HL-60 (cell line): ENCODE data around the gene OVCH2.

Source experiments
- CTCF ChIP-seq: IDR thresholded peaks from one replicate; pipeline ENCODE4 v1.5.1; 2011; ENCODE audit warnings: low read length, control low read depth, inconsistent platforms; ENCODE audit not compliant: insufficient read depth
- GABPA ChIP-seq: IDR thresholded peaks from 2 replicates; pipeline ENCODE4 v1.6.1; 2012; ENCODE audit warnings: low read depth
- POLR2AphosphoS5 ChIP-seq: IDR thresholded peaks from 2 replicates; pipeline ENCODE4 v1.6.1; 2012; ENCODE audit warnings: low read depth
- TF ChIP-seq, protein P1 (sequence below): IDR thresholded peaks from 2 replicates; pipeline ENCODE4 v1.6.1; 2012; ENCODE audit warnings: low read depth; ENCODE audit not compliant: insufficient replicate concordance

- TF ChIP-seq POLR2AphosphoS5 (no peak), CTCF (no peak), GABPA (no peak)
- TF ChIP-seq, protein P1, sequence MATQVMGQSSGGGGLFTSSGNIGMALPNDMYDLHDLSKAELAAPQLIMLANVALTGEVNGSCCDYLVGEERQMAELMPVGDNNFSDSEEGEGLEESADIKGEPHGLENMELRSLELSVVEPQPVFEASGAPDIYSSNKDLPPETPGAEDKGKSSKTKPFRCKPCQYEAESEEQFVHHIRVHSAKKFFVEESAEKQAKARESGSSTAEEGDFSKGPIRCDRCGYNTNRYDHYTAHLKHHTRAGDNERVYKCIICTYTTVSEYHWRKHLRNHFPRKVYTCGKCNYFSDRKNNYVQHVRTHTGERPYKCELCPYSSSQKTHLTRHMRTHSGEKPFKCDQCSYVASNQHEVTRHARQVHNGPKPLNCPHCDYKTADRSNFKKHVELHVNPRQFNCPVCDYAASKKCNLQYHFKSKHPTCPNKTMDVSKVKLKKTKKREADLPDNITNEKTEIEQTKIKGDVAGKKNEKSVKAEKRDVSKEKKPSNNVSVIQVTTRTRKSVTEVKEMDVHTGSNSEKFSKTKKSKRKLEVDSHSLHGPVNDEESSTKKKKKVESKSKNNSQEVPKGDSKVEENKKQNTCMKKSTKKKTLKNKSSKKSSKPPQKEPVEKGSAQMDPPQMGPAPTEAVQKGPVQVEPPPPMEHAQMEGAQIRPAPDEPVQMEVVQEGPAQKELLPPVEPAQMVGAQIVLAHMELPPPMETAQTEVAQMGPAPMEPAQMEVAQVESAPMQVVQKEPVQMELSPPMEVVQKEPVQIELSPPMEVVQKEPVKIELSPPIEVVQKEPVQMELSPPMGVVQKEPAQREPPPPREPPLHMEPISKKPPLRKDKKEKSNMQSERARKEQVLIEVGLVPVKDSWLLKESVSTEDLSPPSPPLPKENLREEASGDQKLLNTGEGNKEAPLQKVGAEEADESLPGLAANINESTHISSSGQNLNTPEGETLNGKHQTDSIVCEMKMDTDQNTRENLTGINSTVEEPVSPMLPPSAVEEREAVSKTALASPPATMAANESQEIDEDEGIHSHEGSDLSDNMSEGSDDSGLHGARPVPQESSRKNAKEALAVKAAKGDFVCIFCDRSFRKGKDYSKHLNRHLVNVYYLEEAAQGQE: no peak
Observed at GRCh38 chr11:7642747-7643146, 63.5 kb downstream of the OVCH2 start.
